K562 (cell line): ENCODE results near the gene MICAL2. TPM values are rescaled to one million over a fixed set of nuclear protein-coding genes. Genes with fewer than 3 reads are reported as not detected.

ENCODE experiments used
- ATAC-seq: fragments of 200-7000 bp; cut with Tn5 transposase; 3 replicates; pipeline ENCODE4 v1.9.1; 2020; ENCODE audit warnings: moderate library complexity
- BruUV-seq: library from RNA; stranded (reverse); fragments of 400-500 nt; replicated peaks from 2 replicates; lab custom pipeline; 2021; lab: Mats Ljungman, UMichigan
- CTCF ChIA-PET: fragments of 300-600 bp; formaldehyde crosslinking; extraction: SDS; loops from one replicate; lab custom pipeline; 2021; ENCODE audit warnings: low intra/inter-chr PET ratio; lab: Yijun Ruan, JAX
- POLR2A ChIA-PET: fragments of 300-600, 350-650 bp; sonication (Branson Sonifier 250); formaldehyde crosslinking; extraction: SDS; loops from one replicate; lab custom pipeline; 2021; ENCODE audit warnings: antibody characterized with exemption, inconsistent platforms; lab: Yijun Ruan, JAX
- DNase-seq, 4 experiments: peaks; one replicate each; pipeline versions ENCODE4 v3.0.0 to v3.0.0-alpha.2; 2011 to 2018; ENCODE audit warnings: low spot score in 3 of 4, mixed read lengths in 3 of 4; ENCODE audit errors: extremely low read depth in 1 of 4
- FAIRE-seq: peaks from 2 replicates; lab custom pipeline; 2011; peaks lifted over from hg19 to GRCh38; lab: Jason Lieb, UNC
- H2AFZ ChIP-seq: 2 replicates; pipeline ENCODE4 v1.6.0; 2011; ENCODE audit warnings: low read depth, low read length, control low read depth, inconsistent platforms
- H3K27ac ChIP-seq: fragments of 200-600 bp; 3 replicates; pipeline ENCODE4 v1.8.0; 2011; ENCODE audit warnings: low read depth, mild to moderate bottlenecking, control low read depth, inconsistent platforms, low read length, moderate library complexity, mixed read lengths; ENCODE audit errors: extremely low read depth
- H3K27me3 ChIP-seq, 2 experiments: fragments of 300-600 bp in 1 of 2; 2 replicates in 1 of 2; 3 replicates in 1 of 2; pipeline versions ENCODE4 v1.6.0 to v1.8.0; 2011; ENCODE audit warnings: inconsistent platforms in 2 of 2, low read length in 2 of 2, mild to moderate bottlenecking in 1 of 2, mixed read lengths in 1 of 2, moderate library complexity in 1 of 2; ENCODE audit not compliant: control insufficient read depth in 2 of 2, insufficient read depth in 2 of 2
- H3K36me3 ChIP-seq: fragments of 300-600 bp; 3 replicates; pipeline ENCODE4 v1.8.0; 2011; ENCODE audit warnings: mild to moderate bottlenecking, low read length, inconsistent platforms; ENCODE audit not compliant: control insufficient read depth, insufficient read depth
- H3K4me1 ChIP-seq, 2 experiments: fragments of 200-600 bp in 1 of 2; replicated peaks in 1 of 2; 2 replicates in 1 of 2; 3 replicates in 1 of 2; pipeline versions ENCODE4 v1.5.1 to v1.8.0; 2011; ENCODE audit warnings: inconsistent platforms in 2 of 2, low read length in 2 of 2, mild to moderate bottlenecking in 1 of 2, mixed read lengths in 1 of 2, moderate library complexity in 1 of 2; ENCODE audit not compliant: control insufficient read depth in 2 of 2, insufficient read depth in 2 of 2
- H3K4me2 ChIP-seq: 2 replicates; pipeline ENCODE4 v1.6.1; 2011; ENCODE audit warnings: low read length, control low read depth, inconsistent platforms, mixed read lengths; ENCODE audit not compliant: insufficient read depth
- H3K4me3 ChIP-seq: fragments of 200-600 bp; sonication (generic), shearing (Covaris generic); 2 replicates; pipeline ENCODE4 v1.5.1; 2016; ENCODE audit warnings: control low read depth, inconsistent platforms
- H3K79me2 ChIP-seq: fragments of 200-600 bp; 3 replicates; pipeline ENCODE4 v1.8.0; 2011; ENCODE audit warnings: low read length, inconsistent platforms; ENCODE audit not compliant: control insufficient read depth, insufficient read depth
- H3K9ac ChIP-seq, 2 experiments: 2 replicates each; pipeline versions ENCODE4 v1.6.0 to v1.6.1; 2011; ENCODE audit warnings: low read depth in 2 of 2, low read length in 2 of 2, control low read depth in 1 of 2, inconsistent platforms in 1 of 2, mild to moderate bottlenecking in 1 of 2, mixed read lengths in 1 of 2; ENCODE audit not compliant: insufficient read depth in 1 of 2
- H3K9me1 ChIP-seq: one replicate; pipeline ENCODE4 v1.6.0; 2011; ENCODE audit warnings: inconsistent platforms, mild to moderate bottlenecking, low read length, moderate library complexity; ENCODE audit not compliant: control insufficient read depth, insufficient read depth
- H3K9me3 ChIP-seq: replicated peaks from 2 replicates; pipeline ENCODE4 v1.5.1; 2011; ENCODE audit warnings: low read depth, low read length, inconsistent platforms; ENCODE audit not compliant: control insufficient read depth, insufficient read depth
- H4K20me1 ChIP-seq: replicated peaks from 2 replicates; pipeline ENCODE4 v1.6.1; 2011; ENCODE audit warnings: low read length, inconsistent platforms, mixed read lengths; ENCODE audit not compliant: control insufficient read depth, insufficient read depth
- HIVEP1 ChIP-seq: fragments of 250-450 bp; sonication (Bioruptor Pico); IDR thresholded peaks from 2 replicates; pipeline ENCODE4 v1.4.0; 2020; ENCODE audit warnings: mild to moderate bottlenecking
- MTA3 ChIP-seq: fragments of 450-650 bp; formaldehyde crosslinking; IDR thresholded peaks from 2 replicates; pipeline ENCODE4 v1.6.1; 2017; ENCODE audit warnings: mild to moderate bottlenecking, borderline replicate concordance
- PHF8 ChIP-seq: fragments of 200-600 bp; sonication (generic); IDR thresholded peaks from 2 replicates; pipeline ENCODE4 v1.6.1; 2012; ENCODE audit warnings: mixed run types, mild to moderate bottlenecking, inconsistent platforms, low read length, moderate library complexity, borderline replicate concordance
- SOX6 ChIP-seq: fragments of 450-650 bp; IDR thresholded peaks from 2 replicates; pipeline ENCODE4 v1.6.1; 2014; ENCODE audit warnings: mild to moderate bottlenecking
- ZKSCAN8 ChIP-seq: fragments of 200-800 bp; sonication (Bioruptor generic); IDR thresholded peaks from 2 replicates; pipeline ENCODE4 v1.6.1; 2016; ENCODE audit warnings: missing genetic modification characterization, missing compliant biosample characterization
- ZNF785 ChIP-seq: fragments of 250-450 bp; sonication (Bioruptor Pico); IDR thresholded peaks from 2 replicates; pipeline ENCODE4 v1.4.0; 2020; ENCODE audit warnings: mild to moderate bottlenecking
- WGBS: fragments of 100-300 bp; shearing (Covaris generic); methylation state at CpG from one replicate; pipeline ENCODE4 v1.1.6; 2016; ENCODE audit warnings: low coverage, mixed read lengths; ENCODE audit not compliant: insufficient coverage; ENCODE audit errors: missing lambda C conversion rate; 5-methylcytosine and 5-hydroxymethylcytosine counted together
- in situ Hi-C: fragments of 300-500 bp; cut with MboI; formaldehyde crosslinking; loops from 4 replicates; pipeline ENCODE4 v1.15.0; 2018; ENCODE audit warnings: inconsistent platforms, mixed read lengths
- intact Hi-C: fragments of 100-400 bp; cut with micrococcal nuclease; formaldehyde crosslinking; loops from 2 replicates; pipeline ENCODE4 v1.14.2; 2022
- polyA plus RNA-seq, 8 experiments: library from polyadenylated mRNA; depleted of rRNA in 4 of 8; stranded (reverse) in 5 of 8; unstranded in 3 of 8; fragments of >200 nt; fragmentation: Nextera tagmentation in 2 of 8; fragmentation: Illumina TruSeq in 1 of 8; extraction: Ambion mirVana in 2 of 8; extraction: Trizol in 1 of 8; gene quantifications; 2 replicates each; pipeline versions ENCODE4 v1.2.1 to v1.2.3, GENCODE V29; 2011 to 2014; ENCODE audit warnings: inconsistent platforms in 1 of 8, missing spikeins in 1 of 8
- total RNA-seq, 7 experiments: library from RNA; depleted of rRNA in 6 of 7; stranded (reverse); fragments of >200 nt in 6 of 7; fragmentation: Illumina TruSeq in 2 of 7; extraction: Trizol in 2 of 7; gene quantifications; 2 replicates each; pipeline versions ENCODE4 v1.2.1 to v1.2.3, GENCODE V29; 2011 to 2021; ENCODE audit warnings: low replicate concordance in 1 of 7
- TF ChIP-seq, protein P1 (sequence below): sonication (generic); formaldehyde crosslinking; IDR thresholded peaks from 2 replicates; pipeline ENCODE4 v1.8.0; 2023; ENCODE audit warnings: mild to moderate bottlenecking, missing genetic modification reagents

Gene MICAL2
- total and polyA plus RNA-seq, 9 of the 15 experiments (the other 6 are each of a cell fraction or from before 2014, with no cell fraction given) = 4.7 to 64.2 (median 33.6) TPM

DNA sequence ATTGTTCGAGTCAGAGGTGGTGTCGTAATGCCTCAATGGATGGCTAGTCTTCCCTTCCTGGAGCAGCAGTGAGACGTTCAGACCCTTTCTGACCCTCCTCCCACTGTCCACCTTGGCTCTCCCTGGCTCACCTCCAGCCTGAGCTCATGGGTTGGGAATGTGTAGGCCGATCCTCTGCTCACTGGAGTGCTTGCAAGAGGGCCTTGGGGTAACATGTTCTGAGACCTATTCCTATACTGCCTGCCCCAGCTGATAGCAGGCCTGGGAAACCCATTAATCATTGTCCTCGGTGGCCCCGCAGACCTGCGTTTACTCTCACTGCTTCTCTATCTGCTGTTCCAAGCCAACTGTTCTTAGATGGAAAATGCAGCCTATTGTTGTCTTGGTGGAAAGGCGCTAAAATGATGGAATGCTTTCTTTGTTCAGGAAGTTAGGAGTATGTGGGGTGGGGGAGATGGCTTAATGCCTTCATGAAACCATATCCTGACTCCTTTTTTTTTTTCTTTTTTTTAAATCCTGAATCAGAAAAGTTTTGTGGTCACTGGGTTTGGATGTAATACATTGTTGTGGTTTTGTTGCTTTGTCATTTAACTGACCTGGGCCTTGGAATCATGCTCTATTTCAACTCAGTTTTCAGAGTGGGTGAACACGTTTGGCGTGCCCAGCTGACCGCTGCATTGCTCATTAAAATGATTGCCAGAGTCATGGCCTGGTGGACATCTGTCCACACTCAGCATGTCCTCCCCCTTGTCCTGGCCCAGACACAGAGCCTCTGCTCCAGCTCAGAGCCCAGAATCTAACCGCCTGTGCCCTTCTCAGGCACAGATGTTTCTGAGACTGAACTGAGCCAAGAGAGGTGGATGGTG is 72.5 kb downstream of the MICAL2 start:
- peak; percentile 90 for ATAC-seq
- no peak overlapping the region for H3K4me3 ChIP-seq
- H2AFZ ChIP-seq = peak overlapping the region; percentile 86
- H3K27me3 ChIP-seq = no peaks in the 10 kb centered on the region
- CTCF ChIA-PET = no interaction called here
- H4K20me1 ChIP-seq = 0 out of 2 replicates have a peak, but pooled peaks cover 4% of the 10 kb centered on the region
- DNase-seq = peak; percentile 80 to 91 (median 83)
- peak; percentile 94 for FAIRE-seq
- BruUV-seq = no TSS peak
- H3K4me1 ChIP-seq = peaks cover 41 to 49% of the 10 kb centered on the region in 2 experiments
- peak overlapping the region; percentile 81 for H3K27ac ChIP-seq
- no peaks in the 10 kb centered on the region for H3K9me1 ChIP-seq
- peak overlapping the region; percentile 82 for H3K4me2 ChIP-seq
- H3K9me3 ChIP-seq = no peaks in the 10 kb centered on the region
- WGBS = 18% methylated on average over 12 of the region's 12 CpGs
- in situ Hi-C loops (no loop called here), intact Hi-C loops (loop anchor here (2.0 kb wide), 1 partner anchor 18 kb away; no protein-coding TSS in a partner anchor)
- H3K36me3 ChIP-seq = no peaks in the 10 kb centered on the region; the same call in 1 of the 3 replicates
- POLR2A ChIA-PET = interaction anchor here (0.5 to 2.4 kb wide), 12 partner anchors 9 to 83 kb away, joined by 3 to 10 read pairs (median 3); no protein-coding TSS in a partner anchor
- H3K9ac ChIP-seq = peak overlapping the region; percentile 63 to 86; a peak in 3 of 4 replicates
- peaks cover 15% of the 10 kb centered on the region; the same call in 2 of the 3 replicates for H3K79me2 ChIP-seq
- no peak; the same call in 1 of the 2 replicates for TF ChIP-seq PHF8
- TF ChIP-seq SOX6 = peak; percentile 97
- 0 out of 2 replicates have a peak, but pooled peaks have one; percentile 44 for TF ChIP-seq ZKSCAN8 (CRISPR knock-in tag)
- TF ChIP-seq MTA3 = peak; percentile 63
- no peak for TF ChIP-seq HIVEP1 (CRISPR knock-in tag)
- TF ChIP-seq, protein P1, sequence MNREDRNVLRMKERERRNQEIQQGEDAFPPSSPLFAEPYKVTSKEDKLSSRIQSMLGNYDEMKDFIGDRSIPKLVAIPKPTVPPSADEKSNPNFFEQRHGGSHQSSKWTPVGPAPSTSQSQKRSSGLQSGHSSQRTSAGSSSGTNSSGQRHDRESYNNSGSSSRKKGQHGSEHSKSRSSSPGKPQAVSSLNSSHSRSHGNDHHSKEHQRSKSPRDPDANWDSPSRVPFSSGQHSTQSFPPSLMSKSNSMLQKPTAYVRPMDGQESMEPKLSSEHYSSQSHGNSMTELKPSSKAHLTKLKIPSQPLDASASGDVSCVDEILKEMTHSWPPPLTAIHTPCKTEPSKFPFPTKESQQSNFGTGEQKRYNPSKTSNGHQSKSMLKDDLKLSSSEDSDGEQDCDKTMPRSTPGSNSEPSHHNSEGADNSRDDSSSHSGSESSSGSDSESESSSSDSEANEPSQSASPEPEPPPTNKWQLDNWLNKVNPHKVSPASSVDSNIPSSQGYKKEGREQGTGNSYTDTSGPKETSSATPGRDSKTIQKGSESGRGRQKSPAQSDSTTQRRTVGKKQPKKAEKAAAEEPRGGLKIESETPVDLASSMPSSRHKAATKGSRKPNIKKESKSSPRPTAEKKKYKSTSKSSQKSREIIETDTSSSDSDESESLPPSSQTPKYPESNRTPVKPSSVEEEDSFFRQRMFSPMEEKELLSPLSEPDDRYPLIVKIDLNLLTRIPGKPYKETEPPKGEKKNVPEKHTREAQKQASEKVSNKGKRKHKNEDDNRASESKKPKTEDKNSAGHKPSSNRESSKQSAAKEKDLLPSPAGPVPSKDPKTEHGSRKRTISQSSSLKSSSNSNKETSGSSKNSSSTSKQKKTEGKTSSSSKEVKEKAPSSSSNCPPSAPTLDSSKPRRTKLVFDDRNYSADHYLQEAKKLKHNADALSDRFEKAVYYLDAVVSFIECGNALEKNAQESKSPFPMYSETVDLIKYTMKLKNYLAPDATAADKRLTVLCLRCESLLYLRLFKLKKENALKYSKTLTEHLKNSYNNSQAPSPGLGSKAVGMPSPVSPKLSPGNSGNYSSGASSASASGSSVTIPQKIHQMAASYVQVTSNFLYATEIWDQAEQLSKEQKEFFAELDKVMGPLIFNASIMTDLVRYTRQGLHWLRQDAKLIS (CRISPR knock-in tag) = no peak
- TF ChIP-seq ZNF785 (CRISPR knock-in tag) = no peak
